GM18520 (cell line): ENCODE measurements around the gene PMM1.

Experiments
- ATAC-seq: cut with Tn5 transposase; IDR thresholded peaks from one replicate; pipeline ENCODE4 v1.9.1; 2021; ENCODE audit not compliant: unreplicated experiment

Gene PMM1

DNA sequence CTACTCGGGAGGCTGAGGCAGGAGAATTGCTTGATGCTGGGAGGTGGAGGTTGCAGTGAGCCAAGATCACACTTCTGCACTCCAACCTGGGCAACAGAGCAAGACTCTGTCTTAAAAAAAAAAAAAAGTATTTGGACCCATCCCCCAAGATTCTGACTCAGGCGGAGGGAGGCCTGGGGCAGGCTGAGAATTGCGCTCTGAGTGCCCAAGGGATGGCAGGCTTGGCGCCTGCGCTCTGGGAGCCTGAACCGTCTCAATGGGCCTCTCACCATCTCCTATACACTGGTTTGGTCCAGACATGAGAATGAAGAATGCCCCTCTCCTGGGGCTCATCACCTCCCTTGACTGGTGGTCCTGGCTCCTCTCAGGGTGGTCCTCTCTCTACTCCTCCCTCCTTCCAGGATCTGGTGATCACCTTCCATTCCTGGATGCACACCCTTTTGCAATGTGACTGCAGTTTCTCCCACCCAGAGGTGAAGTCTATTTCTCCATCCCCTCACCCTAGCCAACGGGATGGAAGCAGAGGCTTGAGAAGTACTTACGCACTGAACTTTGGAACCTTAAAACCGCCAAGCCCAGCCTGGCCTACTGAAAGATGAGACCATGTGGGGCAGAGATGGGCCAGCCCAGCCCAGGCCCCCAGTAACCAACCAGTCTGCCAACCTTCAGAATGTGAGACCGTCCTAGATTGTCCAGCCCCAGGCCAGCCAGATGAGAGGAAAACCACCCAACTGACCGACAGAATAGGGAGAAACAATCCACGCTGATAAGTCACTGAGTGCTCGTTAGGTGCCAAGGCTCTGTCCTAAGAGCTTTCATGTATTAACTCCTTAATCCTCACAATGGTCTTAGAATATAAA is 50.3 kb downstream of the PMM1 start:
- ATAC-seq: no peak

DNA sequence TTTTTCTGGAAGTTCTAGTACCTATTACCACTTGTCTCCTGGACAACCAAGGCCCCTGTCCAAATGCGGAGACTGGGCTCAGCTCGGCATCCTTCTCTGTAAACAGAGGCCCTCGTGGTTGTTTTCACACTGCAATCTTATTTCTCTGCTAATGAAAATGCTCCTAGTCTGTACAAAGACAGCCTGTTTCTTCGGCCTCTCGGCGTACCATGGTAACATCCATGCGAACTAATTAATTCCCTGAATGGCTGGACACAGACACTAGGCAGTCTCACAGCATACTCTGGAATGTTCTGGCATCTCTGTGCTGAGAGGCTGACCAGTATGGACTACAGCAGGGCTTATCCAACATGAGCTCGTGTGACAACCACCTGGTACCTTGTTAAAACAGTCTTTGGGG is 51.1 kb downstream of the PMM1 start:
- ATAC-seq: no peak

DNA sequence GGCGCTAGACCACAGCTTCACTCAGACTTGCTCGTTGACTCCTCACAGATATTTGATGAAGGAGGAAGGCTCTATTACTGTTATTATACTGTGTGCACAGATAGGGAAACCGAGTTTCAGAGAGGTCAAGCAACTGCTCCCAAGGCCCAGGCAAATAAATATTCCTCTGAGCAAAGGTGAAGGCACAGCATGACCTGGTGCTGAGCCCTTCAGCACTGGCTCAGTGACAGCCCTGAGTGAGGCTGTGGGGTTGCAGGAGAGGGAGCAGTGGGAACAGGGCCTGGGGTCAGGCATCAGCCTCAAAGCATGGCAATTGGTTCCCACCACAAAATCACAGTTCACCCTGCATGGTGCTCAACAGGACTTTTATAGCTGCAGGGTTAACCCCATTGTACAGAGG is 52.4 kb downstream of the PMM1 start:
- no peak for ATAC-seq

GRCh38 chr22:41535244-41535643 is 54.4 kb downstream of the PMM1 start:
- no peak for ATAC-seq

GRCh38 chr22:41534219-41534618 is 55.4 kb downstream of the PMM1 start:
- ATAC-seq: no peak

GRCh38 chr22:41532908-41533825 is 56.5 kb downstream of the PMM1 start:
- ATAC-seq: no peak

- no peak for ATAC-seq
Observed at GRCh38 chr22:41531715-41532477, 57.7 kb downstream of the PMM1 start.

- ATAC-seq: no peak
Observed at GRCh38 chr22:41530890-41531714, 58.5 kb downstream of the PMM1 start.

- no peak for ATAC-seq
Observed at GRCh38 chr22:41528938-41529561, 60.6 kb downstream of the PMM1 start.

- ATAC-seq: no peak
Observed at GRCh38 chr22:41528132-41528766, 61.4 kb downstream of the PMM1 start.
